ENCODE measurements around the gene SPOP.

SPOP gene

GRCh38 chr17:49624896-49625295 is 53.0 kb downstream of the SPOP start:
- Histone ChIP-seq H3K27ac (no peak overlapping the region), H3K36me3 (ENCODE audit: control insufficient read depth, insufficient read depth, low read length) (no peaks in the 10 kb centered on the region), H3K4me1 (no peaks in the 10 kb centered on the region), H3K4me2 (ENCODE audit: low read length) (no peak overlapping the region), H3K4me3 (ENCODE audit: low read depth, low read length) (no peak overlapping the region), H2AFZ (no peak overlapping the region), H3K79me2 (peaks cover 9% of the 10 kb centered on the region), H3K9ac (no peak overlapping the region), H3K9me3 (ENCODE audit: control insufficient read depth, low read length) (no peaks in the 10 kb centered on the region), H3K27me3 (ENCODE audit: control insufficient read depth, insufficient read depth, low read length) (no peaks in the 10 kb centered on the region)
- no peak for TF ChIP-seq CTCF (IDR thresholded peaks at IDR 0.05)

GRCh38 chr17:49621946-49622529 is 55.9 kb downstream of the SPOP start:
- no peak overlapping the region for H3K9ac ChIP-seq
- H2AFZ ChIP-seq, result no peak overlapping the region
- no peak overlapping the region for H3K4me2 ChIP-seq (ENCODE audit: low read length)
- no peaks in the 10 kb centered on the region for H3K36me3 ChIP-seq (ENCODE audit: control insufficient read depth, insufficient read depth, low read length)
- no peak overlapping the region for H3K27ac ChIP-seq
- H3K4me3 ChIP-seq (ENCODE audit: low read depth, low read length), result no peak overlapping the region
- peaks cover 7% of the 10 kb centered on the region for H3K79me2 ChIP-seq
- no peaks in the 10 kb centered on the region for H3K27me3 ChIP-seq (ENCODE audit: control insufficient read depth, insufficient read depth, low read length)
- no peak for TF ChIP-seq CTCF (IDR thresholded peaks at IDR 0.05)
- peaks cover 8% of the 10 kb centered on the region for H3K4me1 ChIP-seq
- H3K9me3 ChIP-seq (ENCODE audit: control insufficient read depth, low read length), result no peaks in the 10 kb centered on the region

GRCh38 chr17:49621420-49621819 is 56.5 kb downstream of the SPOP start:
- Histone ChIP-seq H3K4me2 (ENCODE audit: low read length) (no peak overlapping the region), H2AFZ (no peak overlapping the region), H3K4me1 (peaks cover 8% of the 10 kb centered on the region), H3K27me3 (ENCODE audit: control insufficient read depth, insufficient read depth, low read length) (no peaks in the 10 kb centered on the region), H3K9me3 (ENCODE audit: control insufficient read depth, low read length) (no peaks in the 10 kb centered on the region), H3K36me3 (ENCODE audit: control insufficient read depth, insufficient read depth, low read length) (no peaks in the 10 kb centered on the region), H3K4me3 (ENCODE audit: low read depth, low read length) (no peak overlapping the region), H3K79me2 (peaks cover 4% of the 10 kb centered on the region), H3K9ac (no peak overlapping the region), H3K27ac (no peak overlapping the region)
- no peak for TF ChIP-seq CTCF (IDR thresholded peaks at IDR 0.05)

GRCh38 chr17:49618028-49618611 is 59.8 kb downstream of the SPOP start:
- Histone ChIP-seq H2AFZ (no peak overlapping the region), H3K4me1 (peaks cover 8% of the 10 kb centered on the region), H3K36me3 (ENCODE audit: control insufficient read depth, insufficient read depth, low read length) (no peaks in the 10 kb centered on the region), H3K9me3 (ENCODE audit: control insufficient read depth, low read length) (no peaks in the 10 kb centered on the region), H3K9ac (no peak overlapping the region), H3K79me2 (peaks cover 2% of the 10 kb centered on the region), H3K4me3 (ENCODE audit: low read depth, low read length) (no peak overlapping the region), H3K27ac (no peak overlapping the region), H3K4me2 (ENCODE audit: low read length) (peak overlapping the region; percentile 11), H3K27me3 (ENCODE audit: control insufficient read depth, insufficient read depth, low read length) (no peaks in the 10 kb centered on the region)
- TF ChIP-seq CTCF (IDR thresholded peaks at IDR 0.05), result no peak

GRCh38 chr17:49616601-49617131 is 61.2 kb downstream of the SPOP start:
- Histone ChIP-seq H3K4me2 (ENCODE audit: low read length) (peak overlapping the region; percentile 4), H2AFZ (no peak overlapping the region), H3K4me1 (peaks cover 8% of the 10 kb centered on the region), H3K4me3 (ENCODE audit: low read depth, low read length) (no peak overlapping the region), H3K36me3 (ENCODE audit: control insufficient read depth, insufficient read depth, low read length) (no peaks in the 10 kb centered on the region), H3K9ac (no peak overlapping the region), H3K9me3 (ENCODE audit: control insufficient read depth, low read length) (no peaks in the 10 kb centered on the region), H3K79me2 (peaks cover 2% of the 10 kb centered on the region), H3K27ac (no peak overlapping the region), H3K27me3 (ENCODE audit: control insufficient read depth, insufficient read depth, low read length) (no peaks in the 10 kb centered on the region)
- no peak for TF ChIP-seq CTCF (IDR thresholded peaks at IDR 0.05)
